ENCODE results near the gene LRP1B.

LRP1B gene

GRCh38 chr2:141264848-141265247 lies 866.0 kb downstream of the LRP1B start:
- H3K4me3 ChIP-seq (ENCODE audit: low read depth in 1 of 2, low read length in 1 of 2): no peak overlapping the region
- no peaks in the 10 kb centered on the region for H3K36me3 ChIP-seq
- no peak overlapping the region for H3K27ac ChIP-seq
- no peaks in the 10 kb centered on the region for H3K9me3 ChIP-seq
- TF ChIP-seq CTCF (IDR thresholded peaks at IDR 0.05): no peak
- no peaks in the 10 kb centered on the region for H3K27me3 ChIP-seq
- H3K4me1 ChIP-seq (ENCODE audit: control insufficient read depth in 1 of 2, insufficient read depth in 1 of 2, low read depth in 1 of 2, low read length in 1 of 2): no peaks in the 10 kb centered on the region

GRCh38 chr2:141260911-141261310 lies 869.9 kb downstream of the LRP1B start:
- Histone ChIP-seq H3K36me3 (no peaks in the 10 kb centered on the region), H3K9me3 (no peaks in the 10 kb centered on the region), H3K4me1 (ENCODE audit: control insufficient read depth in 1 of 2, insufficient read depth in 1 of 2, low read depth in 1 of 2, low read length in 1 of 2) (no peaks in the 10 kb centered on the region), H3K4me3 (ENCODE audit: low read depth in 1 of 2, low read length in 1 of 2) (no peak overlapping the region), H3K27ac (no peak overlapping the region), H3K27me3 (no peaks in the 10 kb centered on the region)
- TF ChIP-seq CTCF (IDR thresholded peaks at IDR 0.05): no peak

GRCh38 chr2:141259683-141260082 lies 871.1 kb downstream of the LRP1B start:
- TF ChIP-seq CTCF (IDR thresholded peaks at IDR 0.05): no peak
- Histone ChIP-seq H3K27ac (no peak overlapping the region), H3K4me1 (ENCODE audit: control insufficient read depth in 1 of 2, insufficient read depth in 1 of 2, low read depth in 1 of 2, low read length in 1 of 2) (no peaks in the 10 kb centered on the region)

GRCh38 chr2:141242008-141242407 lies 888.8 kb downstream of the LRP1B start:
- Histone ChIP-seq H3K27ac (no peak overlapping the region), H3K27me3 (no peaks in the 10 kb centered on the region), H3K9me3 (no peaks in the 10 kb centered on the region), H3K4me3 (ENCODE audit: low read depth in 1 of 2, low read length in 1 of 2) (no peak overlapping the region), H3K36me3 (no peaks in the 10 kb centered on the region), H3K4me1 (ENCODE audit: control insufficient read depth in 1 of 2, insufficient read depth in 1 of 2, low read depth in 1 of 2, low read length in 1 of 2) (no peaks in the 10 kb centered on the region)
- TF ChIP-seq CTCF (IDR thresholded peaks at IDR 0.05): no peak

More at GRCh38 chr2:141259683-141260082, 871.1 kb downstream of the LRP1B start:
- H3K36me3 ChIP-seq: no peaks in the 10 kb centered on the region
- H3K9me3 ChIP-seq: no peaks in the 10 kb centered on the region
- no peak overlapping the region for H3K4me3 ChIP-seq (ENCODE audit: low read depth in 1 of 2, low read length in 1 of 2)
- H3K27me3 ChIP-seq: no peaks in the 10 kb centered on the region

GRCh38 chr2:141226560-141226959 lies 904.3 kb downstream of the LRP1B start:
- Histone ChIP-seq H3K4me3 (ENCODE audit: low read depth in 1 of 2, low read length in 1 of 2) (no peak overlapping the region), H3K4me1 (ENCODE audit: control insufficient read depth in 1 of 2, insufficient read depth in 1 of 2, low read depth in 1 of 2, low read length in 1 of 2) (no peaks in the 10 kb centered on the region), H3K9me3 (no peaks in the 10 kb centered on the region), H3K27me3 (no peaks in the 10 kb centered on the region), H3K27ac (no peak overlapping the region), H3K36me3 (no peaks in the 10 kb centered on the region)
- TF ChIP-seq CTCF (IDR thresholded peaks at IDR 0.05): no peak

- Histone ChIP-seq H3K4me3 (ENCODE audit: low read depth in 1 of 2, low read length in 1 of 2) (no peak overlapping the region), H3K36me3 (no peaks in the 10 kb centered on the region), H3K27me3 (no peaks in the 10 kb centered on the region), H3K4me1 (ENCODE audit: control insufficient read depth in 1 of 2, insufficient read depth in 1 of 2, low read depth in 1 of 2, low read length in 1 of 2) (no peaks in the 10 kb centered on the region), H3K27ac (no peak overlapping the region), H3K9me3 (no peaks in the 10 kb centered on the region)
- no peak for TF ChIP-seq CTCF (IDR thresholded peaks at IDR 0.05)
Observed at GRCh38 chr2:141207036-141207385, 923.8 kb downstream of the LRP1B start.

All from neutrophil (primary cell).